ENCODE measurements around the gene AUNIP.

The AUNIP gene

GRCh38 chr1:25866288-25866687 is 7.0 kb upstream of the AUNIP start:
- no peak for TF ChIP-seq CTCF (IDR thresholded peaks at IDR 0.05; ENCODE audit: insufficient read depth, missing control alignments)
- DNase-seq (ENCODE audit: insufficient read length, low spot score) (no peak), FAIRE-seq (no peak)

GRCh38 chr1:25864434-25864833 is 5.2 kb upstream of the AUNIP start:
- FAIRE-seq (no peak), DNase-seq (ENCODE audit: insufficient read length, low spot score) (no peak)
- no peak for TF ChIP-seq CTCF (IDR thresholded peaks at IDR 0.05; ENCODE audit: insufficient read depth, missing control alignments)

- no peak for DNase-seq (ENCODE audit: insufficient read length, low spot score)
- no peak for FAIRE-seq
Measured at GRCh38 chr1:25863486-25864262, 4.4 kb upstream of the AUNIP start.

GRCh38 chr1:25862785-25863485 is 3.7 kb upstream of the AUNIP start:
- DNase-seq (ENCODE audit: insufficient read length, low spot score) (no peak), FAIRE-seq (no peak)
- TF ChIP-seq CTCF (IDR thresholded peaks at IDR 0.05; ENCODE audit: insufficient read depth, missing control alignments) = no peak

More at GRCh38 chr1:25863486-25864262, 4.4 kb upstream of the AUNIP start:
- no peak for TF ChIP-seq CTCF (IDR thresholded peaks at IDR 0.05; ENCODE audit: insufficient read depth, missing control alignments)

- no peak for FAIRE-seq
- TF ChIP-seq CTCF (IDR thresholded peaks at IDR 0.05; ENCODE audit: insufficient read depth, missing control alignments) = no peak
- DNase-seq (ENCODE audit: insufficient read length, low spot score) = no peak
Measured at GRCh38 chr1:25861316-25862286, 2.3 kb upstream of the AUNIP start.

GRCh38 chr1:25858494-25858893 is 763 bp downstream of the AUNIP start:
- TF ChIP-seq CTCF (IDR thresholded peaks at IDR 0.05; ENCODE audit: insufficient read depth, missing control alignments) = no peak
- FAIRE-seq = no peak
- DNase-seq (ENCODE audit: insufficient read length, low spot score) = no peak
